Right ventricle myocardium inferior (tissue), 1 donor: ENCODE measurements around the gene ELFN1. TPM values are rescaled to one million over a fixed set of nuclear protein-coding genes. Genes with fewer than 3 reads are reported as not detected.
A peak's percentile ranks its signal among the peaks of the same experiment; 100 is the strongest.

Experiments used
- ATAC-seq: fragments of 200-7000 bp; cut with Tn5 transposase; one replicate; pipeline ENCODE4 v1.9.1; 2020; ENCODE audit warnings: mild to moderate bottlenecking, moderate library complexity
- DNase-seq: peaks from one replicate; pipeline ENCODE4 v3.0.0; 2021; ENCODE audit errors: missing footprints
- intact Hi-C: fragments of 100-400 bp; cut with DNase I; formaldehyde crosslinking; loops from one replicate; pipeline ENCODE4 v1.11.0; 2022
- total RNA-seq: library from RNA; stranded (reverse); fragmentation: NEBNext Ultra II Directional; extraction: Animal tissue kit (Norgen Biotek cat#: 25700); gene quantifications from one replicate; pipeline ENCODE4 v1.2.1, GENCODE V29; 2021
- donor health status: DM: no; HTN: yes; CAD: no; lungs with severe emphysema.

Gene ELFN1
- total RNA-seq, 1 donor from 2014 or later = 10.7 TPM

DNA sequence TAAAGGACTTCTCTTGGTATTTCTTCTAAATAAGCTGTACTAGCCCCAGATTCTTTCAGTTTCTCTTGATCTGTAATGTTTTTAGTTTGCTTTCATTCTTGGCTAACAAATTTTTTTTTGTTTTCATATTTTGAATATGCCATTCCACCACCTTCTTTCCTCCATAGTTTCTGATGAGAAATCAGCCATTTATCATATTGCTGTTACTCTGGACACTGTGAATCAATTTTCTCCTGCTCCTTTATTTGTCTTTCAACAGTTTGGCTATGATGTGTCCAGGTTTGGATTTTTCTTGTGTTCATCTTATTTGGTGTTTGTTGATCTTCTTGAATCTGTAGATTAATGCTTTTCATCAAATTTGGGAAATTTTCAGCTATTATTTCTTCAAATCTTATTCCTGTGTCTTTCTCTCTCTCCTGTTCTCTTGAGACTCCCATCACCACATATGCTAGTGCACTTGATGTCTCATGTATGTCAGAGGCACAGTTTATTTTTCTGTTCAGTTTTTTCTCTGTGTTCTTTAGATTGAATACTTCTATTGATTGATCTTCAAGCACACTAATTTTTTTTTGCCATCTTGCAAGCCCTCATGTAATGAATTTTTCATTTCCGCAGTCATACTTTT is 15.0 kb downstream of the ELFN1 start:
- intact Hi-C loops = no loop called here
- ATAC-seq (no peak), DNase-seq (no peak)

DNA sequence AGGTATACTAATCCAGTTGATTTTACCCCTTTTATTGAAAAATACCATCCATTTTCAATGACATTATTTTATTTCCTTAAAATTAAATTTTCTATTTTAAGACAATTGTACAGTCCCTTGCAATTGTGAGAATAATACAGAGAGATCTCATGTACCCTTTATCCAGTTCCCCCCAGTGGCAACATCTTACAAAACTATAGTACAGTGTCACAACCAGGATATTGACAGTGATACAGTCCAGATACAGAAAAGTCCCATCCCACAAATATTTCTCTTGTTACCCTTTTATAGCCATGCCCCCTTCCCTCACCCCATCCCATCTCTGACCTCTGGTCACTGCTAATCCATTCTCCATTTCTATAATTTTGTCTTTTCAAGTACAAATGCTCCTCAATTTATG is 18.5 kb downstream of the ELFN1 start:
- intact Hi-C loops = no loop called here
- ATAC-seq = no peak
- no peak for DNase-seq

DNA sequence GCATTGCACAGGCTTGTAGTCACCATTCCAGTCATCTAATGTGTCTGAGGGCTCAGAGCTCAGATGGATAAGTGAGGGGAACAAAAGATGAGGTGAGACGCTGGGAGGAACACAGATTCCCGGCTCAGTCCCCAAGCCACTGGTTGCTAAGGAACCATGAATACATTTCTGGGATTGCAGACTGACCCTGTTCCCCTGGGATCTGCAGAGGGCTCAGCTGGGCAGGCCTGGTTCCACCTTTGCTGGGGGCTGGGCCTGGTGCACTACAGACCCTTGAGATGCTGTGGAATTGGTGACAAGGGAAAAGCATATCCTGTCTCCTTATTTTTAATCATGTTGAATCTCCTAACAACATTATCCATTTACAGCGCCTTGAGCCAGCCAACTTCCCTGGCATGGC is 19.2 kb downstream of the ELFN1 start:
- intact Hi-C loops = no loop called here
- DNase-seq = no peak
- ATAC-seq = no peak

- DNase-seq (no peak), ATAC-seq (no peak)
- intact Hi-C loops = no loop called here
Measured at GRCh38 chr7:1690359-1690958, 20.4 kb downstream of the ELFN1 start.

- ATAC-seq (no peak), DNase-seq (no peak)
- intact Hi-C loops = no loop called here
Measured at GRCh38 chr7:1691096-1691495, 21.0 kb downstream of the ELFN1 start.

GRCh38 chr7:1691601-1692514 is 21.8 kb downstream of the ELFN1 start:
- intact Hi-C loops = loop anchor here (1.0 kb wide), 1 partner anchor 33 kb away; no protein-coding TSS in a partner anchor
- DNase-seq (no peak), ATAC-seq (peak; percentile 87)

- DNase-seq (no peak), ATAC-seq (no peak)
- intact Hi-C loops = loop anchor here (1.0 kb wide), 1 partner anchor 33 kb away; no protein-coding TSS in a partner anchor
Measured at GRCh38 chr7:1692515-1693418, 22.7 kb downstream of the ELFN1 start.

DNA sequence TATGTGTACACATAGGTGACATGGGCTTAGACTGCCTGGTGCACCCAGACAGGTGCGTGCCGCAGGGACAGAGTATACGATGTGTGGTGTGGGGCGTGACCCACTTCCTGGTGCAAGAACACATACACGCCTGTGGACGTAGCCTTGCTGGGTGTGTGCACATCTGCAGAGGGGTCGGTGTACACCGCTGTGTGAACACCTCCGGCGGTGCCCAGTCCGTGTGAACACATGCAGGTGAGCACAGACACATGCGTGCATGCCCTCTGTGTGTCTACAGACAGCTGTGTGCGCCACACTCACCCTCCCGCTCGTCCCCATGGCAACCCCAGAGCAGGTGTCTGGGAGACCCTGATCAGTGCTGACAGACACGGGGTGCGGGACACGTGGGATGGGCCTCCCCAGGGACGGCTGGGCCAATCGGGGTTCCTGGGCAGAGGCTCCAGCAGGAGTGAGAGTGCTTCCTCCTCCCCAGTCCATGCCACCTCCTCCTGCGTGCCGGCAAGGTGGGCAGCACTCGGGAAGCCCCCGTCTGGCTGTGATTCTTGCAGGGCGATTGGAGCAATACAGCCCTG is 23.4 kb downstream of the ELFN1 start:
- intact Hi-C loops = no loop called here
- ATAC-seq (no peak), DNase-seq (no peak)

DNA sequence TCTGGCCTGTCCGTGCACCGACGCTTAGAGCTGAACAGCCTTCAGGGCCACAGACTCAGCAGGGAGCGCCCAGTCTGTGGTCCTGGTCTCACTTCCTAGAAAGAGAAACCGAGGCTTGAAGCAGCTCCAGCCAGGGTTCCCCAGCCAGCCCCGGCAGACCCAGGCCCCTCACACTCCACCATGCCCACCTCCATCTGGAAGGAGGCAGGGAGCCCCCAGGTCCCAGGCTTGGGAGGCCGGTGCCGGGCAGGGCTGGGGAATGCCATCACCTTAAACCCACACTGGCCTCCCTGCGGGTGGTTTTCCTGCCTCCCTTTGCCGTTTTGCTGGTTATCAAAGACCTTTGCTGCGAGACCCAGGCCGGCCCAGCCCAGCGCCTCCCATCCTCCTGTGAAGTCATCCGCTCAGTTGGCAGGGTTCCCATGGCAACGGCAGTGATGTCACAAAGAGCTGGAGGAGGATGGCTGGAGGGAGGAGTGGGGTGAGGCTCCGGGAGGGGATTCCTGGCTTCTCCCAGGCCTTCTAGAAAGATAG is 24.0 kb downstream of the ELFN1 start:
- no peak for ATAC-seq
- DNase-seq = no peak
- intact Hi-C loops = no loop called here

DNA sequence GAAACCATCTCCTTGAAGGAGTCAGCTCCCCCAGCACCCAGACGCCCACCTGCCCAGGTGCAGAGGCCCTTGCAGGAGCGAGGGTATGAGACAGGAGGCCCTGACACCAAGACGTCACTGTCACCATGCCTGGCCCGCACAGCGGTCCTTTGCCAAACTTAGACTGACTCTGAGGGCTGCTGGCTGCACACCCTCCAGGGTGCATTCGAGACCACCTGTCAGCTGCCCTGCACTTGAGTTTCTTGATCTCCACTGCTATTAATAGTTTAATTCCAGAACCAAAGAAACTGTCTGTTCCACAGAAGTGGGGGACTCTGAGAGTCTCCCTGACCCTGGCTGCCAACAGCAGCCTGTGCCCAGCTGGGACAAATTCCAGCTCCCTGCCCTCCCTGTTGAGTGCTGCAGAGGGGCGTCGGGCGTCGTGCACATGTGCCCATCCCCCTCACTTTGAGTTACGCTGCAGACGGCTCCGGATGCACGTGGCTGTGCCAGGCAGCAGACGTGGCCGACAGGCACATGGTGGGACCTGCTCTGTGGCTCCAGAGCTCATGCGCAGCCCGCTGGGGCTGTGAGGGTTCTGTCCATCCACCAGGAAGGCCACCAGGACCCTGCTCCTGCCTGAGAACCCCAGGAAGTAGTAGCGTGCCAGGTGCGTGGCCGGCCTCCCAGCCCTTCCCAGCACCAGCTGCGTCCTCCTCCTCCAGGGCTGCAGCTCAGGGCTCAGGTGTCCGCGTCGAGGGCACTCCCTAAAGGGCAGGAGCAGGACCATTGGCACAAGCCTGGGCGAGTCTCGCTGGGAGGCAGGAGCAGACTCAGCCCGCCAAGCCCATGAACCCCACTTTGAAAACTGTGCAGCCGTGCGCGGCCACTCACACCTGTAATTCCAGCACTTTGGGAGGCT is 24.8 kb downstream of the ELFN1 start:
- ATAC-seq = no peak
- DNase-seq = no peak
- intact Hi-C loops = no loop called here

- intact Hi-C loops = no loop called here
- no peak for DNase-seq
- ATAC-seq = no peak
Measured at GRCh38 chr7:1695800-1696454, 25.9 kb downstream of the ELFN1 start.

DNA sequence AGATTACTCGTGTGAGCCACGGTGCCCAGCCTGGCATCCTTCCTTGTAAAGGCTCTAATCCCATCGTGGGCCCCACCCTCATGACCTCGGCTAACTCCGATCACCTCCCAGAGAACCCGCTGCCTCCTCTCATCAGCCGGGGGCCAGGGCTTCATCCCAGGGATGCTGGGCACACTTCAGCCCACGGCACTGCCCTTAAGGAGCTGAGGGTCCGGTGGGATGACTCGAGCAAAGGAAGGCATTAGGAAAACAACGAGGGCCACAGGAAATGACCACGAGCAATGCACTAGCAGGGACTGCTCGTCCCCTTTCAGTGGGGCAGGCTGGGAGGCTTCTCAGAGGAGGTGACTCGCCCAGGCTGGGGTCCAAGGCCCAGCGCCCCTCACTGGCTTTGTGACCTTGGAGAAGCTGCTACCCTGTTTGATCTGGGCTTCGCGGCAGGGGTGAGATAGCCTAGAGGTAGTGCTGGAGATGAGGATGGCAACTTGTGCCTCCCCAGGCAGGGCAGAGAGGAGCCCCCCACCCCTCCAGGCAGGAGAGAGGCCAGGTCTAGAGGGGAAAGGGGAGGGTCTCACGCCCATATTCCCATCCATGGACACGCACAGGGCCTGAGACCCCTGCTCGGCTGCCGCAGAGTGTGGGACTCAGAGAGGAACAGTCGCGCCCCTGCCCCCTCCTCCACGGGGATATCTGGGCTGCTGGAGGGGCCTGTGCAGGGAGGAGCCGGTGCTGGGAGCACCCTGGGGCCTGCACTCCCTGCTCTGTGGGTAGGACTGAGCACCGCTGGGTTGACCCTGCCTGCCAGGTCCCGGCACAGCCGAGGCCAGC is 26.8 kb downstream of the ELFN1 start:
- intact Hi-C loops = no loop called here
- DNase-seq (no peak), ATAC-seq (no peak)

DNA sequence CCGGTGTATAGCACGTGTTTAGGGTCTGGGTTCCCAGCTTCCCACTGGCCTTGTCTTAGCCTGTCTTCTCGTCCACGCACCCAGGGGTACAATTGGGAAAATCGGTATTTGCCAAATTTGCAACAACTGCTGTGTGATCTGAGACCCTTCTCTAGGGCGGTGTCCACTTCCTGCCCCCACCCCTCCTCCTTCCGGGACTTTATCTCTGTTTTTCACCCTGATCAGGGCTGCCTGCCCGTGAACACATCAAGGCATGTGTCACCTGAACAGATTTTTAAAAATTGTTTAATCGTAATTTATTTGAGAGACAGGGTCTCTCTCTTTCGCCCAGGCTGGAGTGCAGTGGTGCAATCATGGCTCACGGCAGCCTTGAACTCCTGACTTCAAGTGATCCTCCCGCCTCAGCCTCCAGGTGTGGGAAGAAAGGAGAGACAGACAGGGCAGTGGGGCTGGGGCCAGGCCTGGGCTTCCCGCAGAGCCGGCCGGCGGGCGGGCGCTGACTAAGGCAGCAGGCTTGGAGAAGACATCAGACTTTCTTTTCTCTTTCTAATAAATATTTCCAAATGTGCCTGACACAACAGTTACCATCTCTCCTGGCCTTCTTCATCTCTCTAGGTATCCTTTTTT is 27.5 kb downstream of the ELFN1 start:
- no peak for ATAC-seq
- DNase-seq = no peak
- intact Hi-C loops = no loop called here

GRCh38 chr7:1698201-1698600 is 28.1 kb downstream of the ELFN1 start:
- intact Hi-C loops = no loop called here
- ATAC-seq (no peak), DNase-seq (no peak)

GRCh38 chr7:1698951-1699350 is 28.9 kb downstream of the ELFN1 start:
- intact Hi-C loops = no loop called here
- no peak for DNase-seq
- ATAC-seq = no peak

DNA sequence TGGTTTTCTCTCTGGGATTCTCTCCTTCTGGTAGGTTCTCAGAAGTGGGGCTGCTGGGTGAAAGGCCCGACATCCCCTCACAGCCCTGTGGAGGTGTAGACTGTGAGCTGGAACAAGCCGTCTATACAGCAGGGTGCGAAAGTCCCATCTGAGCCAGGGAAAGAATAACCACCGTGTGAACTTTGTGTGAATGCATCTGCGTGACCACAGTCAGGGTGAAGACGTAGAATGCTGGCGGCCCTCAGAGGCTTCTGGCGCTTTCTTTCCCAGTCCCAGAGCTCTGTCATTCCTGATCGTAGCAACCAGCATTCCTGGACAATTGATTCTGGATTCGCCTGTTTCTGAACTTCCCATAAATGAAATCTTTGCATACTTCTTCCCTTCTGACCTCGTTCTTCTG is 30.0 kb downstream of the ELFN1 start:
- DNase-seq (no peak), ATAC-seq (no peak)
- intact Hi-C loops = no loop called here
